WTC11 (cell line): Measurements from ENCODE around the gene FILIP1L. TPM values are rescaled to one million over a fixed set of nuclear protein-coding genes. Genes with fewer than 3 reads are reported as not detected.

ENCODE experiments used
- ATAC-seq: fragments of 200-7000 bp; cut with Tn5 transposase; 2 replicates; pipeline ENCODE4 v1.10.0; 2021; ENCODE audit warnings: mild to moderate bottlenecking, moderate library complexity
- CTCF ChIA-PET: fragments of 300-600 bp; sonication (Branson Sonifier 250); formaldehyde crosslinking; loops from one replicate; lab custom pipeline; 2021; ENCODE audit warnings: antibody characterized with exemption; lab: Charles Lee
- POLR2A ChIA-PET: fragments of 350-600 bp; sonication (Branson Sonifier 250); formaldehyde crosslinking; loops from one replicate; lab custom pipeline; 2021; ENCODE audit warnings: antibody characterized with exemption; lab: Charles Lee
- DNase-seq: peaks from one replicate; pipeline ENCODE4 v3.0.0; 2021; ENCODE audit warnings: low spot score
- H3K27ac Mint-ChIP-seq: 2 replicates; pipeline ENCODE4 v1.8.0; 2021; ENCODE audit warnings: mixed read lengths
- H3K27me3 Mint-ChIP-seq: 2 replicates; pipeline ENCODE4 v1.8.0; 2021; ENCODE audit warnings: low read depth, mild to moderate bottlenecking, moderate library complexity, mixed read lengths
- H3K36me3 Mint-ChIP-seq: 2 replicates; pipeline ENCODE4 v1.8.0; 2021; ENCODE audit warnings: mixed read lengths
- H3K4me1 Mint-ChIP-seq: 2 replicates; pipeline ENCODE4 v1.8.0; 2022; ENCODE audit warnings: mixed read lengths
- H3K4me3 Mint-ChIP-seq: 2 replicates; pipeline ENCODE4 v1.8.0; 2021; ENCODE audit warnings: mild to moderate bottlenecking, moderate library complexity, mixed read lengths
- H3K9me3 Mint-ChIP-seq: 2 replicates; pipeline ENCODE4 v1.8.0; 2021; ENCODE audit warnings: mixed read lengths
- AR ChIP-seq: fragments of 250-450 bp; sonication (Bioruptor Pico); IDR thresholded peaks from 2 replicates; pipeline ENCODE4 v1.9.0; 2021; ENCODE audit warnings: mild to moderate bottlenecking
- ARID4B ChIP-seq: sonication (generic); formaldehyde crosslinking; IDR thresholded peaks from 2 replicates; pipeline ENCODE4 v1.8.0; 2023; ENCODE audit warnings: missing genetic modification reagents, mild to moderate bottlenecking, borderline replicate concordance
- CDX4 ChIP-seq: fragments of 250-450 bp; sonication (Bioruptor Pico); IDR thresholded peaks from 2 replicates; pipeline ENCODE4 v1.9.0; 2021; ENCODE audit warnings: moderate library complexity, mild to moderate bottlenecking, inconsistent platforms, borderline replicate concordance
- CREM ChIP-seq: sonication (generic); formaldehyde crosslinking; IDR thresholded peaks from 2 replicates; pipeline ENCODE4 v1.8.1; 2022; ENCODE audit warnings: mild to moderate bottlenecking, missing genetic modification reagents, moderate library complexity
- CTCF ChIP-seq: fragments of 200-600 bp; IDR thresholded peaks from 2 replicates; pipeline ENCODE4 v1.8.0; 2022; ENCODE audit warnings: antibody characterized with exemption
- ERG ChIP-seq: fragments of 250-450 bp; sonication (Bioruptor Pico); IDR thresholded peaks from 2 replicates; pipeline ENCODE4 v1.8.0; 2021; ENCODE audit warnings: mild to moderate bottlenecking
- ESRRA ChIP-seq: sonication (generic); formaldehyde crosslinking; IDR thresholded peaks from 2 replicates; pipeline ENCODE4 v1.8.1; 2022; ENCODE audit warnings: mild to moderate bottlenecking, missing genetic modification reagents, borderline replicate concordance
- FOXJ3 ChIP-seq: sonication (generic); formaldehyde crosslinking; IDR thresholded peaks from 2 replicates; pipeline ENCODE4 v1.9.0; 2021; ENCODE audit warnings: missing genetic modification reagents, mild to moderate bottlenecking, borderline replicate concordance
- IRF2 ChIP-seq: sonication (generic); formaldehyde crosslinking; IDR thresholded peaks from 2 replicates; pipeline ENCODE4 v1.8.0; 2022; ENCODE audit warnings: low read depth, missing genetic modification reagents, borderline replicate concordance
- MXD4 ChIP-seq: fragments of 250-450 bp; sonication (Bioruptor Pico); IDR thresholded peaks from 2 replicates; pipeline ENCODE4 v1.8.0; 2021; ENCODE audit warnings: mild to moderate bottlenecking, moderate library complexity, borderline replicate concordance
- OVOL2 ChIP-seq: fragments of 250-450 bp; sonication (Bioruptor Pico); IDR thresholded peaks from 2 replicates; pipeline ENCODE4 v1.9.0; 2021; ENCODE audit warnings: mild to moderate bottlenecking, borderline replicate concordance
- PRRX2 ChIP-seq: fragments of 250-450 bp; sonication (Bioruptor Pico); IDR thresholded peaks from 2 replicates; pipeline ENCODE4 v1.8.0; 2021; ENCODE audit warnings: mild to moderate bottlenecking
- SMAD4 ChIP-seq: sonication (generic); formaldehyde crosslinking; IDR thresholded peaks from 2 replicates; pipeline ENCODE4 v1.8.0; 2022; ENCODE audit warnings: mild to moderate bottlenecking, missing genetic modification reagents
- TEAD4 ChIP-seq: sonication (generic); formaldehyde crosslinking; IDR thresholded peaks from 2 replicates; pipeline ENCODE4 v1.8.0; 2022; ENCODE audit warnings: mild to moderate bottlenecking, missing genetic modification reagents
- ZBTB43 ChIP-seq: sonication (generic); formaldehyde crosslinking; IDR thresholded peaks from 2 replicates; pipeline ENCODE4 v1.8.1; 2023; ENCODE audit warnings: mild to moderate bottlenecking, missing genetic modification reagents
- ZNF219 ChIP-seq: sonication (generic); formaldehyde crosslinking; IDR thresholded peaks from 2 replicates; pipeline ENCODE4 v1.8.0; 2023; ENCODE audit warnings: missing genetic modification reagents, mild to moderate bottlenecking, borderline replicate concordance
- ZNF532 ChIP-seq: fragments of 250-450 bp; sonication (Bioruptor Pico); IDR thresholded peaks from 2 replicates; pipeline ENCODE4 v1.9.0; 2021; ENCODE audit warnings: mild to moderate bottlenecking, borderline replicate concordance
- total RNA-seq: library from RNA; stranded (reverse); gene quantifications from 3 replicates; pipeline ENCODE4 v1.2.3, GENCODE V29; 2021

FILIP1L gene
- total RNA-seq, 1 experiment from 2014 or later = 0.17 TPM

GRCh38 chr3:100008081-100008698 lies 106.1 kb downstream of the FILIP1L start:
- CTCF ChIA-PET = interaction anchor here (1.4 to 3.2 kb wide), 2 partner anchors 165 kb away, joined by 4 to 15 read pairs; no protein-coding TSS in a partner anchor
- H3K36me3 Mint-ChIP-seq = no peaks in the 10 kb centered on the region
- no peak for ATAC-seq
- H3K4me1 Mint-ChIP-seq = peaks cover 46% of the 10 kb centered on the region
- no peak for DNase-seq
- no peaks in the 10 kb centered on the region for H3K27me3 Mint-ChIP-seq
- H3K9me3 Mint-ChIP-seq = no peaks in the 10 kb centered on the region
- no peak for TF ChIP-seq TEAD4 (CRISPR knock-in tag)
- TF ChIP-seq CTCF = no peak
- no peak for TF ChIP-seq ARID4B (CRISPR knock-in tag)
- no peak for TF ChIP-seq MXD4 (CRISPR knock-in tag)
- POLR2A ChIA-PET = no interaction called here
- no peak overlapping the region for H3K4me3 Mint-ChIP-seq
- no peak overlapping the region for H3K27ac Mint-ChIP-seq

GRCh38 chr3:100007313-100007712 lies 107.0 kb downstream of the FILIP1L start:
- CTCF ChIA-PET = interaction anchor here (1.0 to 3.2 kb wide), 3 partner anchors 14 to 164 kb away, joined by 3 to 15 read pairs (median 6); no protein-coding TSS in a partner anchor
- Mint-ChIP-seq H3K4me3 (no peak overlapping the region), H3K9me3 (no peaks in the 10 kb centered on the region), H3K4me1 (peaks cover 46% of the 10 kb centered on the region), H3K36me3 (no peaks in the 10 kb centered on the region), H3K27me3 (no peaks in the 10 kb centered on the region), H3K27ac (no peak overlapping the region)
- DNase-seq (no peak), ATAC-seq (no peak)
- POLR2A ChIA-PET = interaction anchor here (0.6 kb wide), 1 partner anchor 243 kb away, joined by 4 read pairs; no protein-coding TSS in a partner anchor
- TF ChIP-seq PRRX2 (CRISPR knock-in tag) = no peak
- TF ChIP-seq CDX4 (CRISPR knock-in tag) = no peak
- TF ChIP-seq OVOL2 (CRISPR knock-in tag) = no peak
- no peak for TF ChIP-seq ZNF532
- no peak for TF ChIP-seq SMAD4 (CRISPR knock-in tag)
- TF ChIP-seq ESRRA (CRISPR knock-in tag) = no peak
- no peak for TF ChIP-seq IRF2
- TF ChIP-seq ERG = no peak
- TF ChIP-seq AR (CRISPR knock-in tag) = no peak
- TF ChIP-seq FOXJ3 (CRISPR knock-in tag) = no peak
- no peak for TF ChIP-seq ZBTB43
- TF ChIP-seq ZNF219 (CRISPR knock-in tag) = no peak
- TF ChIP-seq CREM (CRISPR knock-in tag) = no peak
